SKM-1 treated with dmso at 0.1 percent for 144 hours (cell line): ENCODE measurements around the gene PTPN2.
A peak's percentile ranks its signal among the peaks of the same experiment; 100 is the strongest.

ENCODE experiments used
- DNase-seq: peaks from one replicate; lab custom pipeline; 2025; ENCODE audit not compliant: unreplicated experiment; lab: John Stamatoyannopoulos, UW

The PTPN2 gene

GRCh38 chr18:12750076-12750714, 133.8 kb downstream of the PTPN2 start:
- no peak for DNase-seq

- DNase-seq: no peak
Measured at GRCh38 chr18:12749121-12749520, 134.9 kb downstream of the PTPN2 start.

- DNase-seq: no peak
Measured at GRCh38 chr18:12748671-12749070, 135.4 kb downstream of the PTPN2 start.

- no peak for DNase-seq
Measured at GRCh38 chr18:12747530-12748315, 136.3 kb downstream of the PTPN2 start.

GRCh38 chr18:12745095-12745795, 138.8 kb downstream of the PTPN2 start:
- DNase-seq: no peak

- DNase-seq: peak; percentile 37
Measured at GRCh38 chr18:12744103-12744502, 139.9 kb downstream of the PTPN2 start.

- DNase-seq: no peak
Measured at GRCh38 chr18:12742453-12742852, 141.6 kb downstream of the PTPN2 start.
